Measurements from ENCODE around the gene MITF.

DNA sequence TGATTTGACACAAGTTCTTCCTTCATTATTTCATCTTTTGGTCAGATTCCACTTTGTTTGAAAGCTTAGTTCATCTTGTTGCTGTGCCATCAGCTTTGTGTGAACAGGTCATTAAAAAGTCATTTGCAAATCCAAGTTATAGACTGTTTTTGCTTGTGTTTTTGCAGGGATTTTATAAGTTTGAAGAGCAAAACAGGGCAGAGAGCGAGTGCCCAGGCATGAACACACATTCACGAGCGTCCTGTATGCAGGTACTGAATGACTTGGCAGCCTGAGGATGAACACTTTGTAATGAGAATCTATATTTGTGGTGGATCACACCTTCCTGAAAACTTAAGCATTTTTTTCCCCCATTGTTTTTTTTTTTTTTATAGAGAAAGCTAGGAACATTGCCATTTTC is 199.7 kb downstream of the MITF start:
- TF ChIP-seq, protein P1, sequence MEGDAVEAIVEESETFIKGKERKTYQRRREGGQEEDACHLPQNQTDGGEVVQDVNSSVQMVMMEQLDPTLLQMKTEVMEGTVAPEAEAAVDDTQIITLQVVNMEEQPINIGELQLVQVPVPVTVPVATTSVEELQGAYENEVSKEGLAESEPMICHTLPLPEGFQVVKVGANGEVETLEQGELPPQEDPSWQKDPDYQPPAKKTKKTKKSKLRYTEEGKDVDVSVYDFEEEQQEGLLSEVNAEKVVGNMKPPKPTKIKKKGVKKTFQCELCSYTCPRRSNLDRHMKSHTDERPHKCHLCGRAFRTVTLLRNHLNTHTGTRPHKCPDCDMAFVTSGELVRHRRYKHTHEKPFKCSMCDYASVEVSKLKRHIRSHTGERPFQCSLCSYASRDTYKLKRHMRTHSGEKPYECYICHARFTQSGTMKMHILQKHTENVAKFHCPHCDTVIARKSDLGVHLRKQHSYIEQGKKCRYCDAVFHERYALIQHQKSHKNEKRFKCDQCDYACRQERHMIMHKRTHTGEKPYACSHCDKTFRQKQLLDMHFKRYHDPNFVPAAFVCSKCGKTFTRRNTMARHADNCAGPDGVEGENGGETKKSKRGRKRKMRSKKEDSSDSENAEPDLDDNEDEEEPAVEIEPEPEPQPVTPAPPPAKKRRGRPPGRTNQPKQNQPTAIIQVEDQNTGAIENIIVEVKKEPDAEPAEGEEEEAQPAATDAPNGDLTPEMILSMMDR (IDR thresholded peaks at IDR 0.05), result no peak
- no peak for TF ChIP-seq EZH2 (IDR thresholded peaks at IDR 0.05; ENCODE audit: borderline replicate concordance, insufficient read depth, low read depth, low read length, poor library complexity, severe bottlenecking)
